HG03460 (cell line): ENCODE results near the gene XKR8.

Experiments used
- ATAC-seq: cut with Tn5 transposase; IDR thresholded peaks from one replicate; pipeline ENCODE4 v1.9.1; 2021; ENCODE audit not compliant: unreplicated experiment

XKR8 gene

GRCh38 chr1:27954186-27954585, 5.6 kb upstream of the XKR8 start:
- no peak for ATAC-seq

- ATAC-seq: no peak
Observed at GRCh38 chr1:27955076-27955475, 4.7 kb upstream of the XKR8 start.

GRCh38 chr1:27956761-27957160, 3.0 kb upstream of the XKR8 start:
- no peak for ATAC-seq

- no peak for ATAC-seq
Observed at GRCh38 chr1:27957655-27958054, 2.1 kb upstream of the XKR8 start.

- no peak for ATAC-seq
Observed at GRCh38 chr1:27958513-27958912, 1.3 kb upstream of the XKR8 start.

- no peak for ATAC-seq
Observed at GRCh38 chr1:27960762-27961645, 1.2 kb downstream of the XKR8 start.

- ATAC-seq: no peak
Observed at GRCh38 chr1:27961646-27962221, 2.0 kb downstream of the XKR8 start.

GRCh38 chr1:27963393-27963792, 3.6 kb downstream of the XKR8 start:
- no peak for ATAC-seq

GRCh38 chr1:27966402-27967105, 6.8 kb downstream of the XKR8 start:
- no peak for ATAC-seq

GRCh38 chr1:27967106-27967883, 7.5 kb downstream of the XKR8 start:
- ATAC-seq: no peak

GRCh38 chr1:27967884-27968466, 8.2 kb downstream of the XKR8 start:
- ATAC-seq: no peak

- ATAC-seq: no peak
Observed at GRCh38 chr1:27968692-27969091, 8.9 kb downstream of the XKR8 start.

GRCh38 chr1:27970401-27970800, 10.6 kb downstream of the XKR8 start:
- no peak for ATAC-seq

- ATAC-seq: no peak
Observed at GRCh38 chr1:27971674-27972073, 11.9 kb downstream of the XKR8 start.

GRCh38 chr1:27972141-27972540, 12.4 kb downstream of the XKR8 start:
- ATAC-seq: no peak

- no peak for ATAC-seq
Observed at GRCh38 chr1:27973771-27974416, 14.1 kb downstream of the XKR8 start.

GRCh38 chr1:27974417-27974781, 14.6 kb downstream of the XKR8 start:
- ATAC-seq: no peak

- ATAC-seq: no peak
Observed at GRCh38 chr1:27979151-27979858, 19.5 kb downstream of the XKR8 start.

GRCh38 chr1:27979859-27980201, 20.1 kb downstream of the XKR8 start:
- no peak for ATAC-seq
